ENCODE measurements around the gene SLC26A3. TPM values are rescaled to one million over a fixed set of nuclear protein-coding genes. Genes with fewer than 3 reads are reported as not detected.

The SLC26A3 gene
- total RNA-seq, 1 donor from 2014 or later, result not detected

- H2AFZ ChIP-seq (replicated peaks), result no peak overlapping the region
- no peak overlapping the region for H3K4me3 ChIP-seq
- H3K9ac ChIP-seq, result no peak overlapping the region
- H4K20me1 ChIP-seq (ENCODE audit: low read depth), result no peaks in the 10 kb centered on the region
- no peaks in the 10 kb centered on the region for H3K79me2 ChIP-seq (ENCODE audit: low read depth)
- H3K4me2 ChIP-seq, result no peak overlapping the region
- no peak overlapping the region for H3K27ac ChIP-seq
- no peaks in the 10 kb centered on the region for H3K27me3 ChIP-seq
- Mint-ChIP-seq H3K27me3 (ENCODE audit: insufficient read depth, low read depth) (peaks cover 3% of the 10 kb centered on the region), H3K27ac (no peak overlapping the region), H3K4me3 (no peak overlapping the region), H3K36me3 (no peaks in the 10 kb centered on the region), H3K4me1 (no peaks in the 10 kb centered on the region), H3K9me3 (no peaks in the 10 kb centered on the region)
- H3F3A ChIP-seq (ENCODE audit: low read depth), result no peaks in the 10 kb centered on the region
- TF ChIP-seq CTCF (IDR thresholded peaks at IDR 0.05) (no peak), EZH2 (IDR thresholded peaks at IDR 0.05) (no peak), EZH2phosphoT487 (IDR thresholded peaks at IDR 0.05) (no peak)
- H3K36me3 ChIP-seq, result no peaks in the 10 kb centered on the region
- no peak for DNase-seq (ENCODE audit: low spot score)
- H3K4me1 ChIP-seq, result no peaks in the 10 kb centered on the region
- H3K9me3 ChIP-seq (ENCODE audit: low read depth), result no peaks in the 10 kb centered on the region
Observed at GRCh38 chr7:107830420-107830819, 27.4 kb upstream of the SLC26A3 start.

GRCh38 chr7:107828540-107828939, 25.5 kb upstream of the SLC26A3 start:
- no peak overlapping the region for H2AFZ ChIP-seq (replicated peaks)
- no peaks in the 10 kb centered on the region for H3K9me3 ChIP-seq (ENCODE audit: low read depth)
- H3K9ac ChIP-seq, result no peak overlapping the region
- no peaks in the 10 kb centered on the region for H3K4me1 ChIP-seq
- Mint-ChIP-seq H3K4me3 (no peak overlapping the region), H3K4me1 (no peaks in the 10 kb centered on the region), H3K36me3 (no peaks in the 10 kb centered on the region), H3K9me3 (peaks cover 2% of the 10 kb centered on the region), H3K27me3 (ENCODE audit: insufficient read depth, low read depth) (peaks cover 3% of the 10 kb centered on the region), H3K27ac (no peak overlapping the region)
- H3K27me3 ChIP-seq, result no peaks in the 10 kb centered on the region
- no peak overlapping the region for H3K4me2 ChIP-seq
- H3K36me3 ChIP-seq, result no peaks in the 10 kb centered on the region
- no peaks in the 10 kb centered on the region for H4K20me1 ChIP-seq (ENCODE audit: low read depth)
- TF ChIP-seq CTCF (IDR thresholded peaks at IDR 0.05), result no peak
- no peak for TF ChIP-seq EZH2phosphoT487 (IDR thresholded peaks at IDR 0.05)
- no peak for TF ChIP-seq EZH2 (IDR thresholded peaks at IDR 0.05)
- no peaks in the 10 kb centered on the region for H3F3A ChIP-seq (ENCODE audit: low read depth)
- no peak for DNase-seq (ENCODE audit: low spot score)
- H3K4me3 ChIP-seq, result no peak overlapping the region
- no peak overlapping the region for H3K27ac ChIP-seq
- no peaks in the 10 kb centered on the region for H3K79me2 ChIP-seq (ENCODE audit: low read depth)

- H3K4me3 Mint-ChIP-seq, result no peak overlapping the region
- Histone ChIP-seq H3F3A (ENCODE audit: low read depth) (no peaks in the 10 kb centered on the region), H2AFZ (replicated peaks) (peak overlapping the region; percentile 42), H3K36me3 (no peaks in the 10 kb centered on the region), H4K20me1 (ENCODE audit: low read depth) (no peaks in the 10 kb centered on the region), H3K9ac (no peak overlapping the region), H3K4me1 (no peaks in the 10 kb centered on the region), H3K4me3 (no peak overlapping the region), H3K4me2 (no peak overlapping the region), H3K27me3 (no peaks in the 10 kb centered on the region), H3K79me2 (ENCODE audit: low read depth) (no peaks in the 10 kb centered on the region), H3K9me3 (ENCODE audit: low read depth) (no peaks in the 10 kb centered on the region), H3K27ac (no peak overlapping the region)
- no peak overlapping the region for H3K27ac Mint-ChIP-seq
- TF ChIP-seq CTCF (IDR thresholded peaks at IDR 0.05), result no peak
- TF ChIP-seq EZH2 (IDR thresholded peaks at IDR 0.05), result no peak
- TF ChIP-seq EZH2phosphoT487 (IDR thresholded peaks at IDR 0.05), result no peak
- peaks cover 3% of the 10 kb centered on the region for H3K27me3 Mint-ChIP-seq (ENCODE audit: insufficient read depth, low read depth)
- no peaks in the 10 kb centered on the region for H3K36me3 Mint-ChIP-seq
- peaks cover 2% of the 10 kb centered on the region for H3K9me3 Mint-ChIP-seq
- no peaks in the 10 kb centered on the region for H3K4me1 Mint-ChIP-seq
- no peak for DNase-seq (ENCODE audit: low spot score)
Observed at GRCh38 chr7:107827501-107827900, 24.5 kb upstream of the SLC26A3 start.
